Measurements from ENCODE around the gene TMTC2.
"Not testable (repeated sequence)": the region's sequence is repeated elsewhere in the genome, so short reads cannot be mapped to it uniquely, and the experiment has no call there.

TMTC2 gene

GRCh38 chr12:82730953-82731459 lies 44.3 kb downstream of the TMTC2 start:
- no peak for DNase-seq

- no peak for DNase-seq
These were observed 53.7 kb downstream of the TMTC2 start for GRCh38 chr12:82740129-82741000.

- no peak for DNase-seq
These were observed 58.5 kb downstream of the TMTC2 start for GRCh38 chr12:82745063-82745674.

- no peak for DNase-seq
These were observed 59.1 kb downstream of the TMTC2 start for GRCh38 chr12:82745807-82746206.

GRCh38 chr12:82746668-82747067 lies 60.0 kb downstream of the TMTC2 start:
- no peak for DNase-seq

GRCh38 chr12:82749015-82749414 lies 62.3 kb downstream of the TMTC2 start:
- no peak for DNase-seq

GRCh38 chr12:82754856-82755255 lies 68.2 kb downstream of the TMTC2 start:
- no peak for DNase-seq

GRCh38 chr12:82756303-82756702 lies 69.6 kb downstream of the TMTC2 start:
- no peak for DNase-seq

- no peak for DNase-seq
These were observed 70.4 kb downstream of the TMTC2 start for GRCh38 chr12:82757059-82757458.

GRCh38 chr12:82757656-82758055 lies 71.0 kb downstream of the TMTC2 start:
- DNase-seq: no peak

- DNase-seq: no peak
These were observed 72.1 kb downstream of the TMTC2 start for GRCh38 chr12:82758749-82759330.

- DNase-seq: no peak
These were observed 73.7 kb downstream of the TMTC2 start for GRCh38 chr12:82760423-82760822.

GRCh38 chr12:82765206-82765605 lies 78.5 kb downstream of the TMTC2 start:
- not testable (repeated sequence) for DNase-seq

GRCh38 chr12:82765971-82766705 lies 79.4 kb downstream of the TMTC2 start:
- DNase-seq: no peak

- no peak for DNase-seq
These were observed 88.0 kb downstream of the TMTC2 start for GRCh38 chr12:82774666-82775065.

- no peak for DNase-seq
These were observed 93.8 kb downstream of the TMTC2 start for GRCh38 chr12:82780517-82780916.

- no peak for DNase-seq
These were observed 94.7 kb downstream of the TMTC2 start for GRCh38 chr12:82781309-82781997.

GRCh38 chr12:82783435-82783834 lies 96.7 kb downstream of the TMTC2 start:
- no peak for DNase-seq

- DNase-seq: no peak
These were observed 100.3 kb downstream of the TMTC2 start for GRCh38 chr12:82787016-82787415.

GRCh38 chr12:82788594-82788993 lies 101.9 kb downstream of the TMTC2 start:
- no peak for DNase-seq

- DNase-seq: no peak
These were observed 103.0 kb downstream of the TMTC2 start for GRCh38 chr12:82789674-82790073.

- DNase-seq: no peak
These were observed 107.1 kb downstream of the TMTC2 start for GRCh38 chr12:82793751-82794281.

Data from CD4-positive, alpha-beta T cell treated with Interleukin-17A for 1 hour (primary cell).